Upper lobe of left lung (tissue), 6 donors: ENCODE measurements around the gene IL17A. TPM values are rescaled to one million over a fixed set of nuclear protein-coding genes. Genes with fewer than 3 reads are reported as not detected.

Experiments used
- ATAC-seq, 2 donors: fragments of 200-7000 bp; cut with Tn5 transposase; one replicate each; pipeline ENCODE4 v1.9.1; 2022; ENCODE audit warnings: mild to moderate bottlenecking in 2 of 2, moderate library complexity in 2 of 2; ENCODE audit not compliant: low FRiP score in 2 of 2
- DNase-seq, 2 donors: peaks; one replicate each; pipeline ENCODE4 v3.0.0-alpha.2; 2019 to 2020
- H3K27ac ChIP-seq, 4 donors: fragments of 200-600 bp; sonication (generic); one replicate each; pipeline ENCODE4 v1.5.1; 2016 to 2019
- H3K27me3 ChIP-seq, 4 donors: fragments of 200-600 bp; sonication (generic); one replicate each; pipeline ENCODE4 v1.5.1; 2017 to 2019
- H3K36me3 ChIP-seq, 4 donors: fragments of 200-600 bp; sonication (generic); one replicate each; pipeline ENCODE4 v1.5.1; 2016 to 2019
- H3K4me1 ChIP-seq, 4 donors: fragments of 200-600 bp; sonication (generic); one replicate each; pipeline ENCODE4 v1.5.1; 2018 to 2019
- H3K4me3 ChIP-seq, 4 donors: fragments of 200-600 bp; sonication (generic); one replicate each; pipeline ENCODE4 v1.5.1; 2017 to 2019; ENCODE audit warnings: mild to moderate bottlenecking in 2 of 4, moderate library complexity in 1 of 4
- H3K9me3 ChIP-seq, 4 donors: fragments of 200-600 bp; sonication (generic); one replicate each; pipeline ENCODE4 v1.5.1; 2018 to 2019
- EP300 ChIP-seq, 4 donors: sonication (generic); formaldehyde crosslinking; IDR thresholded peaks; one replicate each; pipeline ENCODE4 v1.5.1; 2017; ENCODE audit warnings: antibody characterized with exemption in 4 of 4, control low read depth in 2 of 4
- POLR2A ChIP-seq, 4 donors: fragments of 450-650 bp; IDR thresholded peaks; one replicate each; pipeline ENCODE4 v1.5.1; 2016 to 2017; ENCODE audit warnings: antibody characterized with exemption in 4 of 4, mild to moderate bottlenecking in 2 of 4
- POLR2AphosphoS5 ChIP-seq, 2 donors: sonication (generic); formaldehyde crosslinking; IDR thresholded peaks; one replicate each; pipeline ENCODE4 v1.5.1; 2017; ENCODE audit warnings: antibody characterized with exemption in 2 of 2
- WGBS, 2 donors: methylation state at CpG; one replicate each; pipeline ENCODE4 v1.1.5; 2017 to 2018; 5-methylcytosine and 5-hydroxymethylcytosine counted together
- total RNA-seq, 6 donors: library from RNA; depleted of rRNA in 4 of 6; stranded (reverse); fragments of >200 nt in 4 of 6; gene quantifications; one replicate each; pipeline versions ENCODE4 v1.1.0 to v1.2.1, GENCODE V29; 2016 to 2021
- TF ChIP-seq, protein P1 (sequence below), 6 experiments: fragments of 450-650 bp in 4 of 6; fragments of 200-600 bp in 2 of 6; sonication (generic) in 2 of 6; IDR thresholded peaks; one replicate each; pipeline ENCODE4 v1.5.1; 2016 to 2019; ENCODE audit warnings: antibody characterized with exemption in 6 of 6
- donor health status: DM: no; HTN: no; CAD: no; lungs with moderate emphysema.
- donor health status: DM: no; HTN: yes; CAD: no; lungs with severe emphysema.

The IL17A gene
- total RNA-seq = not detected

DNA sequence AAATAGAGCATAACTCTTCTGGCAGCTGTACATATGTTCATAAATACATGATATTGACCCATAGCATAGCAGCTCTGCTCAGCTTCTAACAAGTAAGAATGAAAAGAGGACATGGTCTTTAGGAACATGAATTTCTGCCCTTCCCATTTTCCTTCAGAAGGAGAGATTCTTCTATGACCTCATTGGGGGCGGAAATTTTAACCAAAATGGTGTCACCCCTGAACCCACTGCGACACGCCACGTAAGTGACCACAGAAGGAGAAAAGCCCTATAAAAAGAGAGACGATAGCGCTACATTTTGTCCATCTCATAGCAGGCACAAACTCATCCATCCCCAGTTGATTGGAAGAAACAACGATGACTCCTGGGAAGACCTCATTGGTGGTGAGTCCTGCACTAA lies at the start of gene IL17A:
IL17A (plus strand) TSS at position 301 of the 400 bp plus-strand sequence; CDS start at position 358, 57 bp downstream.
- H3K4me3 ChIP-seq = no peak within 1 kb of the TSS
- no peaks in the 10 kb centered on the region for H3K27me3 ChIP-seq
- TF ChIP-seq, protein P1, sequence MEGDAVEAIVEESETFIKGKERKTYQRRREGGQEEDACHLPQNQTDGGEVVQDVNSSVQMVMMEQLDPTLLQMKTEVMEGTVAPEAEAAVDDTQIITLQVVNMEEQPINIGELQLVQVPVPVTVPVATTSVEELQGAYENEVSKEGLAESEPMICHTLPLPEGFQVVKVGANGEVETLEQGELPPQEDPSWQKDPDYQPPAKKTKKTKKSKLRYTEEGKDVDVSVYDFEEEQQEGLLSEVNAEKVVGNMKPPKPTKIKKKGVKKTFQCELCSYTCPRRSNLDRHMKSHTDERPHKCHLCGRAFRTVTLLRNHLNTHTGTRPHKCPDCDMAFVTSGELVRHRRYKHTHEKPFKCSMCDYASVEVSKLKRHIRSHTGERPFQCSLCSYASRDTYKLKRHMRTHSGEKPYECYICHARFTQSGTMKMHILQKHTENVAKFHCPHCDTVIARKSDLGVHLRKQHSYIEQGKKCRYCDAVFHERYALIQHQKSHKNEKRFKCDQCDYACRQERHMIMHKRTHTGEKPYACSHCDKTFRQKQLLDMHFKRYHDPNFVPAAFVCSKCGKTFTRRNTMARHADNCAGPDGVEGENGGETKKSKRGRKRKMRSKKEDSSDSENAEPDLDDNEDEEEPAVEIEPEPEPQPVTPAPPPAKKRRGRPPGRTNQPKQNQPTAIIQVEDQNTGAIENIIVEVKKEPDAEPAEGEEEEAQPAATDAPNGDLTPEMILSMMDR (IDR thresholded peaks at IDR 0.05) = no peak
- TF ChIP-seq EP300 (IDR thresholded peaks at IDR 0.05) = no peak
- TF ChIP-seq POLR2A (IDR thresholded peaks at IDR 0.05) = no peak
- no peak for TF ChIP-seq POLR2AphosphoS5 (IDR thresholded peaks at IDR 0.05)
- 92 to 93% methylated on average over 7 of the region's 7 CpGs for WGBS, 2 donors
- no peaks in the 10 kb centered on the region for H3K9me3 ChIP-seq
- H3K36me3 ChIP-seq = no peaks in the 10 kb centered on the region
- DNase-seq = no peak
- ATAC-seq = no peak
- H3K27ac ChIP-seq = no peak within 1 kb of the TSS
- no peaks in the 10 kb centered on the region for H3K4me1 ChIP-seq

DNA sequence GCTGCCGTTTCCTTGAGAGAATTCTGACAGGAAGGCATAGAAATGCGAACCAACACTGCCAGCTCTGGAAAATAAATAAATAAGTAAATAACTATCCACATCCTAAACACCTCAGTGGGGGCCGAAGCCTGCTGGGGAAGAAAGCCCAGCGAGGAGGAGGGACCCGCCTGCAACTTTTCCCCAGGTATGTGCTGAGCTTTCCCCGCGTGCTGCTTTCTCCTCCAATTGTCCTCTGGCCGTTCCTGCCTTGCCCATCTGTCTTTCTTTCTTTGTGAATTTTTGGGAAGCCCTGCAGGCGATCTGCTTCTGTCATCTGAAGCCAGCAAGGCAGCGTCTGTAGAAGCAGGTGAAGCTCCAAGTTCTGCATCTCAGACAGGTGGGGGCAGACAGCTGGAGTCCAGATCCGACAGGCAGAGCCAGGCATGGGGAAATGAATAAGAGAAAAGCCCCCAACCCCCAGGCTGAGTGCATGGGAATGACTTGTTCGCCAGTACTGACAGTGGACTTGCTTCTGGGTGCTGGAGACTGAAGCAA lies 49.2 kb upstream of the IL17A start:
- H3K27me3 ChIP-seq = no peaks in the 10 kb centered on the region
- no peak for DNase-seq
- ATAC-seq = no peak
- WGBS, 2 donors = 73 to 76% methylated on average over 12 of the region's 12 CpGs
- no peaks in the 10 kb centered on the region for H3K36me3 ChIP-seq
- no peak overlapping the region for H3K4me3 ChIP-seq
- H3K4me1 ChIP-seq = no peaks in the 10 kb centered on the region
- no peaks in the 10 kb centered on the region for H3K9me3 ChIP-seq
- H3K27ac ChIP-seq = no peak overlapping the region
- TF ChIP-seq POLR2AphosphoS5 (IDR thresholded peaks at IDR 0.05) (no peak), EP300 (IDR thresholded peaks at IDR 0.05) (no peak), POLR2A (IDR thresholded peaks at IDR 0.05) (no peak)
- TF ChIP-seq, protein P1 (IDR thresholded peaks at IDR 0.05) = no peak

DNA sequence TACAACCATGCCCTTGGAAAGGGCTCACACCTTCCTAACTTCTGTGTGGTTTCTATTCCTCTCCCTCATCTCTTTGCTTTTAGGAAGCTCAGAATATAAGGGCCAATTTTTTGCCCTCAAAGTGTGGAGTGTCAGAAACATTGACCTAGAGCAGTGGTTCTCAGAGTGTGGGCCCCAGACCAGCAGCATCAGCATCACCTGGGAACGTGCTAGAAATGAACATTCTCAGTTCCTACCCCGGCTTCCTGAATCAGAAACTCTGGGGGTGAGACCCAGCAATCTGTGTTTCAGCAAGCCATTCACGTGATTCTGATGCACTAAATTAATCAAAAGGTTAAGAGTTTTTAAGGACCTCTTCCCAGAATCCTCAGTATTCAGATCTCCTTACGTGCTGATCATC lies 47.9 kb upstream of the IL17A start:
- H3K36me3 ChIP-seq = no peaks in the 10 kb centered on the region
- DNase-seq = no peak
- WGBS, 2 donors = 81 to 82% methylated on average over 4 of the region's 4 CpGs
- TF ChIP-seq EP300 (IDR thresholded peaks at IDR 0.05) = no peak
- TF ChIP-seq POLR2A (IDR thresholded peaks at IDR 0.05) = no peak
- no peak for TF ChIP-seq POLR2AphosphoS5 (IDR thresholded peaks at IDR 0.05)
- TF ChIP-seq, protein P1 (IDR thresholded peaks at IDR 0.05) = no peak
- no peak overlapping the region for H3K27ac ChIP-seq
- H3K27me3 ChIP-seq = no peaks in the 10 kb centered on the region
- ATAC-seq = no peak
- H3K4me1 ChIP-seq = no peaks in the 10 kb centered on the region
- H3K9me3 ChIP-seq = no peaks in the 10 kb centered on the region
- no peak overlapping the region for H3K4me3 ChIP-seq

DNA sequence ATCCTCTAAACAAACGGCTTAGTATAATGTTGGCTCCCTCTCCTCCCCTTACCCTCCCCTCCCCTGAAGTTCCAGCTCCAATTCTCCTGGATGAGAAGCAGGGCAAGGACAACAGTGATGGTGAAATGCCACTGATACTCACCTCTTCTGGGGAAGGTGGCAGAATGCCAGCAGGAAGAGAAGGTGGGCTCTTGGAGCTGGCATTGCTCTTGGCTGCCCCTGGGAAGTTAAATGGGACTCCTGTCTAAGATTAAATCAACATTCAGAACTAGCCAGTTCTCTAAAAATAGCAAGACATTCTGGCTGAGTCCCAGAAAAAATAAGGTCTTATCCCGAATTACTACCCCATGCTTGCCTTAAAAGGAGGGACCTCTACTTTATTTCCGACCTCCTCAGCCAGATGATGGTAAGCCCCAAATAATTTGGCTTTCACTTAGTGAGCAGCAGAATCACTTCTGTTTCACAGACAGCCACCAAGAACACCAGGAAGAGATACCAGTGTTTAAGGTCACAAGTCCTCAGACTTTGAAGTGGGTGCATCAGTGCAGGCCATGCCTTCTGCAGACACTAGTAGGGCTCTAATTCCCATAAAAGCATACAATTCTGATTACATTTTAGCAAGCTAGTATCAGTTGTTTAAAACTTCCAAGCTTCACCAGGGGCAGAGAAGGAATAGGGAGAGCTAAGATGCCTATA lies 46.0 kb upstream of the IL17A start:
- H3K36me3 ChIP-seq = no peaks in the 10 kb centered on the region
- no peak for ATAC-seq
- no peak overlapping the region for H3K4me3 ChIP-seq
- no peaks in the 10 kb centered on the region for H3K27me3 ChIP-seq
- DNase-seq = no peak
- no peaks in the 10 kb centered on the region for H3K9me3 ChIP-seq
- TF ChIP-seq, protein P1 (IDR thresholded peaks at IDR 0.05) = no peak
- no peak for TF ChIP-seq POLR2AphosphoS5 (IDR thresholded peaks at IDR 0.05)
- no peak for TF ChIP-seq EP300 (IDR thresholded peaks at IDR 0.05)
- no peak for TF ChIP-seq POLR2A (IDR thresholded peaks at IDR 0.05)
- 52 to 65% methylated on average over 2 to 3 of the region's 3 CpGs for WGBS, 2 donors
- H3K4me1 ChIP-seq = no peaks in the 10 kb centered on the region
- no peak overlapping the region for H3K27ac ChIP-seq

DNA sequence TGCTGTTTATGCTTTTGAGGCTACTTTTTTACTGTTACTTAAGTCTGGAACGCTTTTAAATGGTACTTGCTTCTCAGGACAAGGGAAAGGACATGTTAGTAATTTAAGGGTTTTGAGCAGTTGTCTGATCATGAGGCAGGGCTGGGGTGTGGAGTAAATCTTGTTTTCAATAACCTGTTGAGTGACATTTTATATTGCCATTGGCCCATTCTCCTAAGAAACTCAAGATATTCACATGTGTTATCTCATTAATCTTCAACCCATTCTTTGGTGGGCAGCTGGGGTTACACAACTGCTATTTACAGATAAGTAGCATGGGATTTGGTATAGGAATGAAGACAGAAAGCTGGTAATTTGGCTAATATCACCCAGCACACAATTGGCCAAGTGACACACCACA lies 44.6 kb upstream of the IL17A start:
- no peaks in the 10 kb centered on the region for H3K4me1 ChIP-seq
- WGBS, 2 donors = 81 to 91% methylated on average over 1 of the region's 1 CpG
- H3K9me3 ChIP-seq = no peaks in the 10 kb centered on the region
- DNase-seq (no peak), ATAC-seq (no peak)
- TF ChIP-seq POLR2AphosphoS5 (IDR thresholded peaks at IDR 0.05) (no peak), EP300 (IDR thresholded peaks at IDR 0.05) (no peak), POLR2A (IDR thresholded peaks at IDR 0.05) (no peak)
- TF ChIP-seq, protein P1 (IDR thresholded peaks at IDR 0.05) = no peak
- H3K4me3 ChIP-seq = no peak overlapping the region
- no peak overlapping the region for H3K27ac ChIP-seq
- H3K36me3 ChIP-seq = no peaks in the 10 kb centered on the region
- H3K27me3 ChIP-seq = no peaks in the 10 kb centered on the region
